Subcutaneous adipose tissue (tissue), 4 donors: Measurements from ENCODE around the gene UTS2R. TPM values are rescaled to one million over a fixed set of nuclear protein-coding genes. Genes with fewer than 3 reads are reported as not detected.

Experiments
- CTCF ChIP-seq: fragments of 450-650 bp; IDR thresholded peaks from one replicate; pipeline ENCODE4 v1.5.1; 2016; ENCODE audit warnings: low read depth, mild to moderate bottlenecking, control low read depth, antibody characterized with exemption, moderate library complexity
- total RNA-seq, 4 donors: library from RNA; depleted of rRNA; stranded (reverse); fragments of >200 nt; gene quantifications; one replicate each; pipeline ENCODE4 v1.1.0, GENCODE V29; 2016

Gene UTS2R
- total RNA-seq: not detected

DNA sequence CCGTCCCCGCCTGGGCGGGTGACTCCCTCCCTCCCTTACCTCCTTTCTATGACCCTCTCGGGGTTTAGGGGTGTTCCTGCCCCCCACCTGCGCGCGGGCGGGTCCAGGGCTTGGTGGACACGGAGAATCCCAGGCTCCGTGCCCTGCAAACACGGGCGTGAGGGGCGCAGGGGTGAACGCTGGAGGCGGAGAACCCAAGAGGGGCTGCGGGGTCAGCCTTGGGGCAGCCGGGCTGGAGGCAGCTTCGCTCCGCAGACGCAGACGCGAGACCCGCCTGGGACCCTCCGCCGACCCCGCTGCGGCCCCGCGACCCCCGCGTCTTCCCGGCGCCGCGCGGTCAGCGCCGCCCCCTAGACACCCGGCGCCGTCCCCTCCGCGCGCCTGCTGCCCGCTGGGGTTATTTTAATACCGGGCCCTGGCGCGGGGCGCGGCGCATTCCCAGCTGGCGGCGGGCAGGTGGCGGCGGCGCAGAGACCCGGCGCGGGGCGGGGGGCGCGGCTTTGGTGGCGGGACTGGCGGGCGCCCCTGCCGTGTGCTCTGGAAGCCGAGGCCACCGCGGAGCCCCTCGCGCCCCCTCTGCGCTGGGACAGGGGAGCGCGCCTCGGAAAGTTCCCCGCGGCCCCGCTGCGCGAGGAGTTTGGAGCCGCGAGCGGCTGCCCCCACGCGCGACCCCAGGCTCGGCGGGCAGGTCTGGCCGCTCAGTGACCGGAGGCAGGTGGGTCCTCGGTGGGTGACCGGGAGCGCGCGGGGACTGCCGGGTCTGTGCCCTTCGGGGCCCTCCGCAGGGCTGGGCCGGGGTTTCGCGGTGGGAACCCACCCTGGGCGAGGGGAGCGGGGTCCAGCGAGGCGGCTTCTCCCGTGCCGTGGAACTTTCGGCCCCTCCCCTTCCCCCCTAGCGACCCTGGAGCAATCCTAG lies at the start of gene UTS2R:
UTS2R (plus strand) TSS at position 433 of the 916 bp plus-strand sequence. CDS start 2,560 bp downstream, outside the sequence.
- no peak for TF ChIP-seq CTCF

GRCh38 chr17:82321947-82322466 lies 49.6 kb upstream of the UTS2R start:
- no peak for TF ChIP-seq CTCF

- no peak for TF ChIP-seq CTCF
Measured at GRCh38 chr17:82322526-82323453, 48.8 kb upstream of the UTS2R start.

- TF ChIP-seq CTCF: no peak
Measured at GRCh38 chr17:82323514-82324234, 47.9 kb upstream of the UTS2R start.

GRCh38 chr17:82324566-82325285 lies 46.8 kb upstream of the UTS2R start:
- no peak for TF ChIP-seq CTCF

- TF ChIP-seq CTCF: no peak
Measured at GRCh38 chr17:82325286-82326180, 46.0 kb upstream of the UTS2R start.
